GM23338 (cell line): ENCODE results near the gene BTBD9.

Experiments used
- CREB1 ChIP-seq: fragments of 250-450 bp; sonication (Bioruptor Pico); IDR thresholded peaks from 2 replicates; pipeline ENCODE4 v1.5.0; 2020; ENCODE audit warnings: low read depth, mild to moderate bottlenecking, moderate library complexity
- EZH2 ChIP-seq: fragments of 200-600 bp; sonication (generic); IDR thresholded peaks from one replicate; pipeline ENCODE4 v1.8.0; 2017; ENCODE audit warnings: antibody characterized with exemption, mild to moderate bottlenecking, low read depth; ENCODE audit not compliant: unreplicated experiment
- JUNB ChIP-seq: IDR thresholded peaks from one replicate; pipeline ENCODE4 v1.6.1; 2016; ENCODE audit warnings: antibody characterized with exemption; ENCODE audit not compliant: unreplicated experiment
- NANOG ChIP-seq: IDR thresholded peaks from 2 replicates; pipeline ENCODE4 v1.6.1; 2016; ENCODE audit warnings: antibody characterized with exemption, borderline replicate concordance
- POLR2AphosphoS5 ChIP-seq: IDR thresholded peaks from 2 replicates; pipeline ENCODE4 v1.6.1; 2016; ENCODE audit warnings: antibody characterized with exemption, low read depth
- STAT1 ChIP-seq: IDR thresholded peaks from one replicate; pipeline ENCODE4 v1.6.1; 2016; ENCODE audit warnings: antibody characterized with exemption; ENCODE audit not compliant: unreplicated experiment
- TF ChIP-seq, protein P1 (sequence below), 2 experiments: fragments of 200-600 bp in 1 of 2; sonication (generic) in 1 of 2; conservative IDR thresholded peaks; 2 replicates each; pipeline versions ENCODE4 v1.5.1 to v1.6.1; 2016 to 2017; ENCODE audit warnings: antibody characterized with exemption in 2 of 2, low read depth in 2 of 2, mild to moderate bottlenecking in 2 of 2, moderate library complexity in 1 of 2
- TF ChIP-seq, protein P2 (sequence below): IDR thresholded peaks from one replicate; pipeline ENCODE4 v1.6.1; 2018; ENCODE audit warnings: antibody characterized with exemption; ENCODE audit not compliant: unreplicated experiment

GRCh38 chr6:38588631-38589366 lies 50.9 kb downstream of the BTBD9 start:
- TF ChIP-seq, protein P1, sequence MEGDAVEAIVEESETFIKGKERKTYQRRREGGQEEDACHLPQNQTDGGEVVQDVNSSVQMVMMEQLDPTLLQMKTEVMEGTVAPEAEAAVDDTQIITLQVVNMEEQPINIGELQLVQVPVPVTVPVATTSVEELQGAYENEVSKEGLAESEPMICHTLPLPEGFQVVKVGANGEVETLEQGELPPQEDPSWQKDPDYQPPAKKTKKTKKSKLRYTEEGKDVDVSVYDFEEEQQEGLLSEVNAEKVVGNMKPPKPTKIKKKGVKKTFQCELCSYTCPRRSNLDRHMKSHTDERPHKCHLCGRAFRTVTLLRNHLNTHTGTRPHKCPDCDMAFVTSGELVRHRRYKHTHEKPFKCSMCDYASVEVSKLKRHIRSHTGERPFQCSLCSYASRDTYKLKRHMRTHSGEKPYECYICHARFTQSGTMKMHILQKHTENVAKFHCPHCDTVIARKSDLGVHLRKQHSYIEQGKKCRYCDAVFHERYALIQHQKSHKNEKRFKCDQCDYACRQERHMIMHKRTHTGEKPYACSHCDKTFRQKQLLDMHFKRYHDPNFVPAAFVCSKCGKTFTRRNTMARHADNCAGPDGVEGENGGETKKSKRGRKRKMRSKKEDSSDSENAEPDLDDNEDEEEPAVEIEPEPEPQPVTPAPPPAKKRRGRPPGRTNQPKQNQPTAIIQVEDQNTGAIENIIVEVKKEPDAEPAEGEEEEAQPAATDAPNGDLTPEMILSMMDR (conservative IDR thresholded peaks at IDR 0.05; ENCODE audit: low read depth in 2 of 2), result no peak
- TF ChIP-seq, protein P2, sequence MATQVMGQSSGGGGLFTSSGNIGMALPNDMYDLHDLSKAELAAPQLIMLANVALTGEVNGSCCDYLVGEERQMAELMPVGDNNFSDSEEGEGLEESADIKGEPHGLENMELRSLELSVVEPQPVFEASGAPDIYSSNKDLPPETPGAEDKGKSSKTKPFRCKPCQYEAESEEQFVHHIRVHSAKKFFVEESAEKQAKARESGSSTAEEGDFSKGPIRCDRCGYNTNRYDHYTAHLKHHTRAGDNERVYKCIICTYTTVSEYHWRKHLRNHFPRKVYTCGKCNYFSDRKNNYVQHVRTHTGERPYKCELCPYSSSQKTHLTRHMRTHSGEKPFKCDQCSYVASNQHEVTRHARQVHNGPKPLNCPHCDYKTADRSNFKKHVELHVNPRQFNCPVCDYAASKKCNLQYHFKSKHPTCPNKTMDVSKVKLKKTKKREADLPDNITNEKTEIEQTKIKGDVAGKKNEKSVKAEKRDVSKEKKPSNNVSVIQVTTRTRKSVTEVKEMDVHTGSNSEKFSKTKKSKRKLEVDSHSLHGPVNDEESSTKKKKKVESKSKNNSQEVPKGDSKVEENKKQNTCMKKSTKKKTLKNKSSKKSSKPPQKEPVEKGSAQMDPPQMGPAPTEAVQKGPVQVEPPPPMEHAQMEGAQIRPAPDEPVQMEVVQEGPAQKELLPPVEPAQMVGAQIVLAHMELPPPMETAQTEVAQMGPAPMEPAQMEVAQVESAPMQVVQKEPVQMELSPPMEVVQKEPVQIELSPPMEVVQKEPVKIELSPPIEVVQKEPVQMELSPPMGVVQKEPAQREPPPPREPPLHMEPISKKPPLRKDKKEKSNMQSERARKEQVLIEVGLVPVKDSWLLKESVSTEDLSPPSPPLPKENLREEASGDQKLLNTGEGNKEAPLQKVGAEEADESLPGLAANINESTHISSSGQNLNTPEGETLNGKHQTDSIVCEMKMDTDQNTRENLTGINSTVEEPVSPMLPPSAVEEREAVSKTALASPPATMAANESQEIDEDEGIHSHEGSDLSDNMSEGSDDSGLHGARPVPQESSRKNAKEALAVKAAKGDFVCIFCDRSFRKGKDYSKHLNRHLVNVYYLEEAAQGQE, result no peak
- TF ChIP-seq EZH2 (no peak), POLR2AphosphoS5 (no peak), STAT1 (no peak), JUNB (no peak), NANOG (no peak), CREB1 (CRISPR knock-in tag) (no peak)
